H1 (cell line): Measurements from ENCODE around the gene MBNL1. TPM values are rescaled to one million over a fixed set of nuclear protein-coding genes. Genes with fewer than 3 reads are reported as not detected.

Experiments
- CTCF ChIA-PET: fragments of 300-600 bp; sonication (Branson Sonifier 250); formaldehyde crosslinking; loops from one replicate; lab custom pipeline; 2021; ENCODE audit not compliant: partially characterized antibody; lab: Charles Lee
- POLR2A ChIA-PET: fragments of 300-600 bp; sonication (Branson Sonifier 250); formaldehyde crosslinking; loops from one replicate; lab custom pipeline; 2021; ENCODE audit warnings: inconsistent platforms; ENCODE audit not compliant: partially characterized antibody; lab: Charles Lee
- DNase-seq, 2 experiments: peaks; one replicate each; pipeline versions ENCODE4 v3.0.0 to v3.0.0-alpha.2; 2010 to 2022; ENCODE audit warnings: low spot score in 2 of 2, low read depth in 1 of 2, mixed read lengths in 1 of 2
- FAIRE-seq: peaks from 2 replicates; lab custom pipeline; 2011; peaks lifted over from hg19 to GRCh38; lab: Jason Lieb, UNC
- H2AFZ ChIP-seq: 2 replicates; pipeline ENCODE4 v1.8.1; 2012; ENCODE audit warnings: low read length, inconsistent platforms
- H2AK5ac ChIP-seq: 2 replicates; pipeline ENCODE4 v1.6.1; 2013; ENCODE audit warnings: low read depth, low read length
- H2BK120ac ChIP-seq: replicated peaks from 2 replicates; pipeline ENCODE3; 2013; ENCODE audit warnings: low read depth, low read length, inconsistent platforms
- H2BK12ac ChIP-seq: 2 replicates; pipeline ENCODE4 v1.6.1; 2013; ENCODE audit warnings: low read depth, low read length
- H2BK15ac ChIP-seq: 2 replicates; pipeline ENCODE4 v1.6.1; 2013; ENCODE audit warnings: low read length
- H2BK20ac ChIP-seq: 2 replicates; pipeline ENCODE4 v1.6.1; 2013; ENCODE audit warnings: low read length
- H2BK5ac ChIP-seq: 2 replicates; pipeline ENCODE4 v1.6.1; 2013; ENCODE audit warnings: low read depth, low read length
- H3K14ac ChIP-seq: 2 replicates; pipeline ENCODE4 v1.6.1; 2013; ENCODE audit warnings: inconsistent platforms; ENCODE audit not compliant: insufficient read length
- H3K18ac ChIP-seq: 2 replicates; pipeline ENCODE4 v1.6.1; 2013; ENCODE audit warnings: low read length; ENCODE audit errors: extremely low read depth
- H3K23ac ChIP-seq: 2 replicates; pipeline ENCODE4 v1.6.1; 2013; ENCODE audit warnings: inconsistent platforms; ENCODE audit not compliant: insufficient read length
- H3K23me2 ChIP-seq: 2 replicates; pipeline ENCODE4 v1.6.1; 2013; ENCODE audit warnings: low read depth, low read length
- H3K27ac ChIP-seq: 2 replicates; pipeline ENCODE4 v1.6.1; 2011; ENCODE audit warnings: low read depth, low read length, inconsistent platforms
- H3K27me3 ChIP-seq, 4 experiments: replicated peaks in 1 of 4; 1 replicate in 1 of 4; 2 replicates in 3 of 4; pipeline versions ENCODE4 v1.6.1 to v1.8.1; 2011 to 2013; ENCODE audit warnings: low read length in 3 of 4, mild to moderate bottlenecking in 3 of 4, inconsistent platforms in 2 of 4, mixed read lengths in 2 of 4, moderate library complexity in 1 of 4; ENCODE audit not compliant: control insufficient read depth in 3 of 4, insufficient read depth in 3 of 4; ENCODE audit errors: extremely low read depth in 1 of 4
- H3K36me3 ChIP-seq, 4 experiments: 2 replicates each; pipeline versions ENCODE4 v1.6.1 to v1.8.1; 2011 to 2013; ENCODE audit warnings: mild to moderate bottlenecking in 4 of 4, low read length in 3 of 4, moderate library complexity in 2 of 4, control low read depth in 1 of 4, inconsistent platforms in 1 of 4; ENCODE audit not compliant: insufficient read depth in 4 of 4, control insufficient read depth in 2 of 4
- H3K4ac ChIP-seq: replicated peaks from 2 replicates; pipeline ENCODE3; 2013; ENCODE audit warnings: low read length, low read depth, mixed read lengths, inconsistent platforms; ENCODE audit not compliant: insufficient read length
- H3K4me1 ChIP-seq, 4 experiments: replicated peaks in 1 of 4; 1 replicate in 1 of 4; 2 replicates in 3 of 4; pipeline versions ENCODE4 v1.6.1 to v1.8.1; 2011 to 2013; ENCODE audit warnings: low read length in 3 of 4, inconsistent platforms in 2 of 4, mixed read lengths in 1 of 4; ENCODE audit not compliant: insufficient read depth in 4 of 4, control insufficient read depth in 3 of 4
- H3K4me2 ChIP-seq, 2 experiments: 2 replicates each; pipeline versions ENCODE4 v1.6.1 to v1.8.1; 2011 to 2013; ENCODE audit warnings: low read depth in 2 of 2, low read length in 2 of 2, control low read depth in 1 of 2, inconsistent platforms in 1 of 2, mild to moderate bottlenecking in 1 of 2; ENCODE audit not compliant: insufficient read depth in 1 of 2
- H3K4me3 ChIP-seq, 4 experiments: fragments of 200-600, 300-600 bp in 1 of 4; sonication (generic), shearing (Covaris generic), sonication (Bioruptor Twin) in 1 of 4; 2 replicates each; pipeline versions ENCODE4 v1.5.1 to v1.8.1; 2011 to 2016; ENCODE audit warnings: low read length in 4 of 4, low read depth in 3 of 4, control low read depth in 2 of 4, inconsistent platforms in 2 of 4, mild to moderate bottlenecking in 2 of 4, mixed read lengths in 1 of 4, moderate library complexity in 1 of 4; ENCODE audit not compliant: insufficient read depth in 2 of 4; ENCODE audit errors: extremely low read depth in 1 of 4
- H3K56ac ChIP-seq: replicated peaks from 2 replicates; pipeline ENCODE3; 2013; ENCODE audit warnings: low read depth, mild to moderate bottlenecking, mixed read lengths, low read length, inconsistent platforms; ENCODE audit not compliant: insufficient read length
- H3K79me1 ChIP-seq: 2 replicates; pipeline ENCODE4 v1.6.1; 2013; ENCODE audit warnings: low read depth, low read length, control low read depth
- H3K79me2 ChIP-seq, 2 experiments: 2 replicates each; pipeline versions ENCODE4 v1.6.1 to v1.8.1; 2012 to 2013; ENCODE audit warnings: low read length in 2 of 2, mild to moderate bottlenecking in 2 of 2, inconsistent platforms in 1 of 2; ENCODE audit not compliant: insufficient read depth in 2 of 2, control insufficient read depth in 1 of 2
- H3K9ac ChIP-seq, 4 experiments: replicated peaks in 1 of 4; 1 replicate in 1 of 4; 2 replicates in 3 of 4; pipeline versions ENCODE4 v1.6.1 to v1.8.1; 2011 to 2013; ENCODE audit warnings: low read depth in 3 of 4, low read length in 3 of 4, control low read depth in 2 of 4, mild to moderate bottlenecking in 2 of 4, moderate library complexity in 2 of 4, inconsistent platforms in 1 of 4; ENCODE audit errors: extremely low read depth in 1 of 4
- H3K9me3 ChIP-seq, 2 experiments: 2 replicates each; pipeline versions ENCODE4 v1.6.1 to v1.8.1; 2012 to 2013; ENCODE audit warnings: mild to moderate bottlenecking in 2 of 2, moderate library complexity in 2 of 2, control low read depth in 1 of 2, inconsistent platforms in 1 of 2, low read depth in 1 of 2, low read length in 1 of 2, mixed read lengths in 1 of 2; ENCODE audit not compliant: insufficient read depth in 2 of 2
- H4K20me1 ChIP-seq, 2 experiments: replicated peaks in 1 of 2; 2 replicates each; pipeline versions ENCODE3 to v1.8.1; 2011 to 2013; ENCODE audit warnings: inconsistent platforms in 2 of 2, low read length in 2 of 2, mild to moderate bottlenecking in 1 of 2; ENCODE audit not compliant: insufficient read depth in 2 of 2, control insufficient read depth in 1 of 2
- H4K5ac ChIP-seq: 2 replicates; pipeline ENCODE4 v1.6.1; 2013; ENCODE audit warnings: low read length, low read depth, mixed read lengths, inconsistent platforms; ENCODE audit not compliant: insufficient read length
- H4K8ac ChIP-seq: 2 replicates; pipeline ENCODE4 v1.8.0; 2013; ENCODE audit warnings: mild to moderate bottlenecking, moderate library complexity, low read length, inconsistent platforms; ENCODE audit not compliant: insufficient read depth; ENCODE audit errors: extremely low read depth
- H4K91ac ChIP-seq: replicated peaks from 2 replicates; pipeline ENCODE3; 2013; ENCODE audit warnings: low read length, mixed read lengths, inconsistent platforms; ENCODE audit not compliant: insufficient read length
- SIRT6 ChIP-seq: IDR thresholded peaks from one replicate; pipeline ENCODE4 v1.7.1; 2012; ENCODE audit warnings: low read length, inconsistent platforms
- WGBS, 2 experiments: shearing (Covaris generic) in 1 of 2; methylation state at CpG; one replicate each; pipeline versions ENCODE4 v1.1.6 to v1.1.7; 2013 to 2015; ENCODE audit warnings: low lambda C conversion rate in 2 of 2, mixed read lengths in 2 of 2, inconsistent platforms in 1 of 2, low coverage in 1 of 2, missing lambda C conversion rate in 1 of 2; ENCODE audit not compliant: insufficient replicate concordance in 2 of 2, insufficient coverage in 1 of 2, insufficient read length in 1 of 2; ENCODE audit errors: extremely low coverage in 1 of 2, missing lambda C conversion rate in 1 of 2; 5-methylcytosine and 5-hydroxymethylcytosine counted together
- polyA plus RNA-seq, 7 experiments: library from polyadenylated mRNA; depleted of rRNA in 3 of 7; stranded (reverse) in 5 of 7; unstranded in 2 of 7; fragments of >200 nt in 5 of 7; fragments of 200-250 nt in 2 of 7; gene quantifications; 1 replicate in 5 of 7; 2 replicates in 1 of 7; 4 replicates in 1 of 7; pipeline versions ENCODE4 v1.2.1 to v1.2.3, GENCODE V29; 2011 to 2013; ENCODE audit warnings: missing spikeins in 2 of 7, mixed read lengths in 2 of 7
- total RNA-seq: library from RNA; stranded (reverse); fragmentation: NEBNext Ultra II Directional; extraction: Animal tissue kit (Norgen Biotek cat#: 25700); gene quantifications from 2 replicates; pipeline ENCODE4 v1.2.1, GENCODE V29; 2021

MBNL1 gene
- total and polyA plus RNA-seq, 2 of the 8 experiments (the other 6 are each of a cell fraction or from before 2014, with no cell fraction given): 5.0 to 16.4 TPM

GRCh38 chr3:152394246-152394645, 125.5 kb downstream of the MBNL1 start:
- CTCF ChIA-PET: interaction anchor here (1.0 to 1.5 kb wide), 2 partner anchors 16 to 85 kb away, joined by 4 read pairs; no protein-coding TSS in a partner anchor
- H3K79me2 ChIP-seq: peaks cover 0 to 19% of the 10 kb centered on the region in 2 experiments; a peak in 2 of 4 replicates
- no peak overlapping the region for H2AFZ ChIP-seq
- FAIRE-seq: no peak
- H2AK5ac ChIP-seq: no peak overlapping the region
- H3K4me2 ChIP-seq: no peak overlapping the region
- no peaks in the 10 kb centered on the region for H4K20me1 ChIP-seq
- H3K4ac ChIP-seq: no peak overlapping the region
- H4K5ac ChIP-seq: no peak overlapping the region
- H3K36me3 ChIP-seq: no peaks in the 10 kb centered on the region
- no peak for DNase-seq
- peaks cover 2% of the 10 kb centered on the region; the same call in 1 of the 2 replicates for H3K79me1 ChIP-seq
- no peak overlapping the region for H3K56ac ChIP-seq
- H3K27me3 ChIP-seq: no peaks in the 10 kb centered on the region
- no peak overlapping the region for H4K8ac ChIP-seq
- no peak overlapping the region for H2BK20ac ChIP-seq
- H3K18ac ChIP-seq: no peak overlapping the region
- H3K14ac ChIP-seq: no peak overlapping the region
- H3K9me3 ChIP-seq: no peaks in the 10 kb centered on the region
- H3K23me2 ChIP-seq: no peaks in the 10 kb centered on the region
- POLR2A ChIA-PET: no interaction called here
- no peak overlapping the region for H2BK5ac ChIP-seq
- H3K4me3 ChIP-seq: no peak overlapping the region
- no peak overlapping the region for H3K23ac ChIP-seq
- WGBS, 2 experiments: 92% methylated on average over 1 of the region's 1 CpG; no CpG with 5 or more reads in 1 of the 2 experiments
- peaks cover 0 to 12% (median 3%) of the 10 kb centered on the region in 4 experiments; a peak in 4 of 7 replicates for H3K4me1 ChIP-seq
- H3K9ac ChIP-seq: no peak overlapping the region
- no peak overlapping the region for H2BK12ac ChIP-seq
- no peak overlapping the region for H2BK15ac ChIP-seq
- H4K91ac ChIP-seq: no peak overlapping the region
- H3K27ac ChIP-seq: no peak overlapping the region
- H2BK120ac ChIP-seq: no peak overlapping the region
- TF ChIP-seq SIRT6: no peak
